Measurements from ENCODE around the gene PANK2. TPM values are rescaled to one million over a fixed set of nuclear protein-coding genes. Genes with fewer than 3 reads are reported as not detected.
"Not testable (repeated sequence)": the region's sequence is repeated elsewhere in the genome, so short reads cannot be mapped to it uniquely, and the experiment has no call there.

The PANK2 gene
- total RNA-seq, 2 donors from 2014 or later, result 27.0 to 31.5 TPM

DNA sequence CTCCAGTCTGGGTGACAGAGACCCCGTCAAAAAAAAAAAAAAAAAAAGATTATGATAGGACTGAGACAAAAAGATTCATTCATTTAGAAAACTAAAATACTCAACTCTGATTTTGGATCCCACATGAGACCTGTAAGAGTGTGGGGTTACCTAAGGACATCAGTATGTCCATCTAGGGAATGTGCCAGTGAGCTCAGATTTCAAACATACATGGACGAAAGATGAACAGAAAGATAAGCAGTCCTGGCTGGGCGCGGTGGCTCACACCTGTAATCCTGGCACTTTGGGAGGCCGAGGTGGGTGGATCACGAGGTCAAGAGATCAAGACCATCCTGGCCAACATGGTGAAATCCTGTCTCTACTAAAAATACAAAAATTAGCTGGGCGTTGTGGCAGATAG, 57.5 kb downstream of the PANK2 start:
- DNase-seq (ENCODE audit: low spot score); intact Hi-C loops (cut with DNase I): not testable (repeated sequence)

DNA sequence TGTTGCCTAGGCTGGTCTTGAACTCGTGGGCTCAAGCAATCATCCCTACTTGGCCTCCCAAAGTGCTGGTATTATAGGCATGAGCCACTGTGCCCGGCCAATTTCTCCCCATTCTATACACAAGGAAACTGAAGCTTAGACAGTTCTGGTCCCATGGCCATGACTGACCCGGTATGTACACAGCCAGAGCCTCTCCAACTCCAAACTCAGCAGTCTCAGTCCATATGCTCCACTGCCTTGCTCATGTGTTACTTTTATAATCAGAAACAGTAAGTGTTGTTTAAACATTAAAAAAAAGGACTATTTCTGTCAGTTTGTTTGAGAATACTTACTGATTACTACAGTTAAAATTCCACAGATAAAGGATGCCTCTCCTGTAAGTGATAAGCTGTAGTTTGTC, 75.5 kb downstream of the PANK2 start:
- intact Hi-C loops (cut with DNase I), result no loop called here
- no peak for DNase-seq (ENCODE audit: low spot score)

- DNase-seq (ENCODE audit: low spot score), result no peak
- intact Hi-C loops (cut with DNase I), result no loop called here
These were observed 77.4 kb downstream of the PANK2 start for GRCh38 chr20:3966571-3966970.

DNA sequence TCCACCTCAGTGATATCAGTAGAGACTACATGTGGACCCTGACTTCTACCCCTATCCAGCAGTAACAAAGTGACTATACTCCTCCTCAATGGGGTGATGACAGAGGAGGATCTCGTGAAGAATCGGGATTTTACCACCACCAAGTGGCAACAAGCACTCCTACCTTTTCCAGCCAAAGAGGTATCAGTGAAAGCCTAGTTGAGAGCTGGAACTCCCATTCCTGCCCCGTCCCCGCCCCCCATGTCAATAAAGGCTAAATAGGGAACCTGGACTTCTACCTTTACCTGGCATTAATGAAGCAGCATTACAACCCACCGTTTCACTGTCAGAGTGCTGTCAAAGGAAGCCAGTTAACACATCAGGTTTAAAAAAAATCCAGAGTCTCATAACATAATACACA, 80.8 kb downstream of the PANK2 start:
- intact Hi-C loops (cut with DNase I), result no loop called here
- DNase-seq (ENCODE audit: low spot score), result no peak

DNA sequence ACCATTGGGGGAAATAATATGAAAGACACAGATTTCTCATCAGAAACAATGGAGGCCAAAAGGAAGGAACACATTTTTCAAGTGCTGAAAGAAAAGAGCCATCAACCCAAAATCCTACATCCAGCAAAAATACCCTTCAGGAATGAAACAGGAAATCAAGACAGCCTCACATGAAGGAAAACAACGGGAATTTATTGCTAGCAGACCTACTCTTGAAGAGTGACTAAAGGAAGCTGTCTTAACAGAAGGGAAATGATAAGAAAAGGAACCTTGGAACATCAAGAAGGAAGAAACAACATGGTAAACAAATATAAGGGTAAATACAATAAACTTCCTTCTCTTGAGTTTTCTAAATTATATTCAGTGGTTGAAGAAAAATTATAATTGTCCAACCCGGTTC, 82.0 kb downstream of the PANK2 start:
- intact Hi-C loops (cut with DNase I), result no loop called here
- no peak for DNase-seq (ENCODE audit: low spot score)

GRCh38 chr20:3972161-3972560, 83.0 kb downstream of the PANK2 start:
- intact Hi-C loops (cut with DNase I), result no loop called here
- DNase-seq (ENCODE audit: low spot score), result no peak

GRCh38 chr20:3972631-3973030, 83.4 kb downstream of the PANK2 start:
- DNase-seq (ENCODE audit: low spot score); intact Hi-C loops (cut with DNase I): not testable (repeated sequence)

GRCh38 chr20:3973705-3974104, 84.5 kb downstream of the PANK2 start:
- intact Hi-C loops (cut with DNase I), result no loop called here
- DNase-seq (ENCODE audit: low spot score), result no peak

GRCh38 chr20:3976511-3976910, 87.3 kb downstream of the PANK2 start:
- no peak for DNase-seq (ENCODE audit: low spot score)
- intact Hi-C loops (cut with DNase I), result no loop called here

Small RNA genes within 50 kb of the gene (microRNA-seq; reads per million reads assigned to microRNA genes)
- gene MIR103A2 (ENCODE audit: borderline microRNAs expressed in 2 of 2), result 0 reads per million in 2 donors
- 0 reads per million in 2 donors for gene MIR103B2 (ENCODE audit: borderline microRNAs expressed in 2 of 2)

Other genes starting within 250 kb of the PANK2 start
- not detected for gene GFRA4, start 226.0 kb upstream of the PANK2 start, total RNA-seq
- gene ADAM33, start 207.4 kb upstream of the PANK2 start, total RNA-seq, result 10 to 100 TPM; 52.0 to 70.3 TPM
- 10 to 100 TPM; 12.6 to 41.1 TPM for gene SIGLEC1, start 176.8 kb upstream of the PANK2 start, total RNA-seq
- gene HSPA12B, start 156.7 kb upstream of the PANK2 start, total RNA-seq, result 10 to 100 TPM; 18.0 to 18.5 TPM
- 10 to 100 TPM; 14.6 to 20.2 TPM for gene ADISSP, start 121.6 kb upstream of the PANK2 start, total RNA-seq
- not detected for gene SPEF1, start 107.9 kb upstream of the PANK2 start, total RNA-seq
- 100 to 1,000 TPM in 1 of 2 donors, 10 to 100 TPM in 1; 97.4 to 119 TPM for gene CENPB, start 102.6 kb upstream of the PANK2 start, total RNA-seq
- 10 to 100 TPM; 24.0 to 24.2 TPM for gene CDC25B, start 93.1 kb upstream of the PANK2 start, total RNA-seq
- 10 to 100 TPM in 1 of 2 donors, 1 to 10 TPM in 1; 8.8 to 11.2 TPM for gene AP5S1, start 68.8 kb upstream of the PANK2 start, total RNA-seq
- gene MAVS, start 42.6 kb upstream of the PANK2 start, total RNA-seq, result 10 to 100 TPM; 26.2 to 27.1 TPM
- gene RNF24, start 126.2 kb downstream of the PANK2 start, total RNA-seq, result 10 to 100 TPM; 14.3 to 16.2 TPM